NCI-H1930 (cell line): Measurements from ENCODE around the gene FAM53C.
"Not testable (repeated sequence)": the region's sequence is repeated elsewhere in the genome, so short reads cannot be mapped to it uniquely, and the experiment has no call there.

Source experiments
- DNase-seq, 2 experiments: peaks; one replicate each; lab custom pipeline; 2025; lab: John Stamatoyannopoulos, UW

The FAM53C gene

GRCh38 chr5:138351517-138351916 lies 13.5 kb downstream of the FAM53C start:
- DNase-seq = no peak

GRCh38 chr5:138352071-138352721 lies 14.1 kb downstream of the FAM53C start, which contains the start of gene KDM3B:
KDM3B (plus strand) TSS chr5:138352685; CDS start chr5:138352796, 111 bp downstream.
- peak; percentile 65 to 82 for DNase-seq

- DNase-seq = peak in 1 of 2 experiments; percentile 15
Observed at GRCh38 chr5:138352722-138353559, 14.9 kb downstream of the FAM53C start.

- no peak for DNase-seq
Observed at GRCh38 chr5:138353560-138354080, 15.6 kb downstream of the FAM53C start.

- DNase-seq = no peak
Observed at GRCh38 chr5:138354387-138354786, 16.3 kb downstream of the FAM53C start.

GRCh38 chr5:138354926-138355378 lies 16.9 kb downstream of the FAM53C start:
- no peak for DNase-seq

GRCh38 chr5:138359621-138360020 lies 21.6 kb downstream of the FAM53C start:
- no peak for DNase-seq

- no peak for DNase-seq
Observed at GRCh38 chr5:138360941-138361452, 22.9 kb downstream of the FAM53C start.

- no peak for DNase-seq
Observed at GRCh38 chr5:138364576-138364975, 26.5 kb downstream of the FAM53C start.

- DNase-seq = no peak
Observed at GRCh38 chr5:138366632-138367382, 28.7 kb downstream of the FAM53C start.

GRCh38 chr5:138369261-138369660 lies 31.2 kb downstream of the FAM53C start:
- no peak for DNase-seq

- no peak for DNase-seq
Observed at GRCh38 chr5:138369706-138370105, 31.6 kb downstream of the FAM53C start.

- DNase-seq = no peak
Observed at GRCh38 chr5:138370537-138370936, 32.5 kb downstream of the FAM53C start.

GRCh38 chr5:138371454-138371853 lies 33.4 kb downstream of the FAM53C start:
- no peak for DNase-seq

- no peak for DNase-seq
Observed at GRCh38 chr5:138372225-138372624, 34.2 kb downstream of the FAM53C start.

GRCh38 chr5:138372653-138373052 lies 34.6 kb downstream of the FAM53C start:
- no peak for DNase-seq

GRCh38 chr5:138382347-138382746 lies 44.3 kb downstream of the FAM53C start:
- DNase-seq = no peak

- no peak for DNase-seq
Observed at GRCh38 chr5:138385660-138386059, 47.6 kb downstream of the FAM53C start.

- no peak for DNase-seq
Observed at GRCh38 chr5:138386290-138386689, 48.2 kb downstream of the FAM53C start.

GRCh38 chr5:138389332-138389731 lies 51.3 kb downstream of the FAM53C start:
- DNase-seq = no peak

- not testable (repeated sequence) for DNase-seq
Observed at GRCh38 chr5:138389911-138390310, 51.8 kb downstream of the FAM53C start.

- DNase-seq = no peak
Observed at GRCh38 chr5:138391859-138392386, 53.9 kb downstream of the FAM53C start.
